Measurements from ENCODE around the gene FGF9. TPM values are rescaled to one million over a fixed set of nuclear protein-coding genes. Genes with fewer than 3 reads are reported as not detected.

FGF9 gene
- total and polyA plus RNA-seq, 3 experiments from 2014 or later, result 1.7 to 2.3 (median 2.3) TPM

DNA sequence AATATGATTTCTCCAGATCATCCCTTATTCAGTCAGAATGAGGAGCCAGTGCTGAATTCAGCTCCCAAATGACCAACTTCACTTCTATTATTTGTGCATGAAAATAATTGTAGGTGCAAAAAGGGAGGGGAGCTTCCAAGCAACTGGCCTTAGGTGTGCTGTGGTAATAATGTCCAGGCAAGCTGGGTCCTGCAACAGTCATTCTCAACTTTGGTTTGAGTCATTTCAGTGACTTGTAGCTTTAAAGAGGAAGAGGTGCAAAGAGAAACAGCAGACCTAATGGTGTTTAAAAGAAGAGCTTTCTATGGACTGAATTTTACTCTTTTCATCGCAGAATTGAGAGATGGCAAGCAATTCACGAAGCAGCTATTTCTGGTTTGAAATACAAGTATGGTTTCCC lies 29.2 kb upstream of the FGF9 start:
- no peak for DNase-seq
- Mint-ChIP-seq H3K9me3 (no peaks in the 10 kb centered on the region), H3K4me1 (peaks cover 0 to 4% (median 0%) of the 10 kb centered on the region in 3 donors), H3K4me3 (no peak overlapping the region), H3K27ac (no peak overlapping the region), H3K36me3 (no peaks in the 10 kb centered on the region), H3K27me3 (peaks cover 2 to 13% of the 10 kb centered on the region in 2 donors)
- Histone ChIP-seq H3K9me3 (ENCODE audit: low read length) (no peaks in the 10 kb centered on the region), H3K4me3 (ENCODE audit: low read length) (no peak overlapping the region), H3K27me3 (ENCODE audit: insufficient read depth, low read length, poor library complexity, severe bottlenecking) (no peaks in the 10 kb centered on the region), H3K36me3 (ENCODE audit: insufficient read depth, low read length) (no peaks in the 10 kb centered on the region), H3K27ac (ENCODE audit: low read depth, low read length) (no peak overlapping the region), H3K4me1 (ENCODE audit: insufficient read depth, low read length) (no peaks in the 10 kb centered on the region)
- ChIA-PET CTCF (interaction anchor here (1.2 to 2.0 kb wide), 3 partner anchors 10 to 419 kb away, joined by 3 to 6 read pairs (median 3); no protein-coding TSS in a partner anchor), POLR2A (interaction anchor here (0.5 kb wide), 1 partner anchor 28 kb away, joined by 4 read pairs; no protein-coding TSS in a partner anchor)

DNA sequence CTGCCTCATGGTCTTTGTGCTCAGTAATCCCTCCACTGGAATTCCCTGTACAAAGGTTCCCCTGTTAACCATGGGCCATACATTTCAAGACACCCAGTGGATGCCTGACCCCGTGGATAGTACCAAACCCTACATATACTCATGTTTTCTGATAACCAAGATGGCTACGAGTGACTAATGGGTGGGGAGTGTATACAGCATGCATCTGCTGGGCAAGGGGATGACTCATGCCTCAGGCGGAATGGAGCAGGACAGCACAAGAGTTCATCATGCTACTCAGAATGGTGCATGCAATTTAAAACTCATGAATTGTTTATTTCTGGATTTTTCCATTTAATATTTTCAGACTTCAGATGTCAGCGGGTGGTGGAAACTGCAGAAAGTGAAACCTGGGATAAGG lies 13.3 kb upstream of the FGF9 start:
- H3K4me1 ChIP-seq (ENCODE audit: insufficient read depth, low read length), result no peaks in the 10 kb centered on the region
- Mint-ChIP-seq H3K9me3 (peaks cover 0 to 11% (median 10%) of the 10 kb centered on the region in 5 donors), H3K4me1 (no peaks in the 10 kb centered on the region), H3K27me3 (peaks cover 28 to 60% of the 10 kb centered on the region in 2 donors), H3K36me3 (peaks cover 0 to 1% (median 0%) of the 10 kb centered on the region in 3 donors), H3K27ac (no peak overlapping the region), H3K4me3 (no peak overlapping the region)
- no peak for DNase-seq
- no peak overlapping the region for H3K4me3 ChIP-seq (ENCODE audit: low read length)
- CTCF ChIA-PET, result interaction anchor here (1.7 kb wide), 1 partner anchor 11 kb away, joined by 4 read pairs; no protein-coding TSS in a partner anchor
- H3K27me3 ChIP-seq (ENCODE audit: insufficient read depth, low read length, poor library complexity, severe bottlenecking), result peaks cover 7% of the 10 kb centered on the region
- no peak overlapping the region for H3K27ac ChIP-seq (ENCODE audit: low read depth, low read length)
- no peaks in the 10 kb centered on the region for H3K9me3 ChIP-seq (ENCODE audit: low read length)
- no peaks in the 10 kb centered on the region for H3K36me3 ChIP-seq (ENCODE audit: insufficient read depth, low read length)
- POLR2A ChIA-PET, result no interaction called here

DNA sequence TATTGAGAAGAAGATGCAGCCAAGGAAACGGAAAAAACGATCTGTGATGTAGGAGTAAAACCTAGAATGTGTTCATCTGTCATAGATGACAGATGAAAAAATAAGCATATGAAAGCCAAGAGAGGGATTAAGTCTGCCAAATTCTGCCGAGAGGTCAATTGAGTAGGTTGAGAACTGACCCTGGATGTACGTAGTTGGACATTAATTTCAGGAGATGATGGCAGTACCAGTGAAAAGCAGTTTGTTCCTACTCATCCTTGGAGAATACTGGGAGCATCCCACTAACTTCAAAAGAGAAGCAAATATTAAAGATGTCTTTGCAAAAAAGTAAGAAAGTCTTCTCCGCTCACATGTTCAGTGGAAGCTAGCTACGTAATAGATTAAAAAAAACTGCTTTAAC lies 11.8 kb upstream of the FGF9 start:
- no peaks in the 10 kb centered on the region for H3K9me3 ChIP-seq (ENCODE audit: low read length)
- H3K4me3 ChIP-seq (ENCODE audit: low read length), result no peak overlapping the region
- no peak overlapping the region for H3K27ac ChIP-seq (ENCODE audit: low read depth, low read length)
- Mint-ChIP-seq H3K9me3 (peaks cover 0 to 11% (median 10%) of the 10 kb centered on the region in 5 donors), H3K4me3 (no peak overlapping the region), H3K27me3 (peaks cover 28 to 51% of the 10 kb centered on the region in 2 donors), H3K27ac (no peak overlapping the region), H3K36me3 (peaks cover 0 to 1% (median 0%) of the 10 kb centered on the region in 3 donors), H3K4me1 (no peaks in the 10 kb centered on the region)
- H3K27me3 ChIP-seq (ENCODE audit: insufficient read depth, low read length, poor library complexity, severe bottlenecking), result peaks cover 7% of the 10 kb centered on the region
- CTCF ChIA-PET, result interaction anchor here (1.7 kb wide), 1 partner anchor 9 kb away, joined by 4 read pairs; no protein-coding TSS in a partner anchor
- no peaks in the 10 kb centered on the region for H3K4me1 ChIP-seq (ENCODE audit: insufficient read depth, low read length)
- no peaks in the 10 kb centered on the region for H3K36me3 ChIP-seq (ENCODE audit: insufficient read depth, low read length)
- POLR2A ChIA-PET, result no interaction called here
- DNase-seq, result no peak

DNA sequence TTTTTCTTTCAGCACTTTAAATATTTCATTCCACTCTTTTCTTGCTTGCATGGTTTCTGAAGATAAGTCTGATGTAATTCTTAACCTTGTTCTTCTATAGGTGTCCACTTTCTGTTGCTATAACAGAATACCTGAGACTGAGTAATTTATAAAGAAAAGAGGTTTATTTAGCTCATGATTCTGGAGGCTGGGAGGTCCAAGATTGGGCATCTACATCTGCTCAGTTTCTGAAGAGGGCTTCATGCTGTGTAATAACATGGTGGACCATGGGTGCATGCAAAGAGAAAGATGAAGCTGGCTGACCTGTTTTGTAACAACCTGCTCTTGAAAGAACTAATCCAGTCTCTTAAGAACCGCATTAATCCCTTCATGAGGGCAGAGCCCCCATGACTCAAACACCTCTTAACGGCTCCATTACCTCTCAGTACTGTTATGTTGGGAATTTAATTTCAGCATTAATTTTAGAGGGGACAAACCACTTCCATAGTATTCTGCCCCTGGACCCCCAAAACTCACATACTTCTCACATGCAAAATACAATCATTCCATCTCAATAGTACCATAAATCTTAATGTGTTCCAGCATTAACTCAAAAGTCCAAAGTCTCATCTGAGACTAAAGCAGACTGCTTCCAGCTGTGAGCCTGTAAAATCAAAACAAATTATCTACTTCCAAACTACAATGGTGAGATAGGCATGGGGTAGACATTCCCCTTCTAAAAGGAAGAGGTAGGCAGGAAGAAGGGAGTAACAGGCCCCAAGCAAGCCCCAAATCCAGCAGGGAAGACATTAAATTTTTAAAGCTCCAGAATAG lies 9.6 kb upstream of the FGF9 start:
- Histone ChIP-seq H3K4me3 (ENCODE audit: low read length) (no peak overlapping the region), H3K27ac (ENCODE audit: low read depth, low read length) (no peak overlapping the region), H3K27me3 (ENCODE audit: insufficient read depth, low read length, poor library complexity, severe bottlenecking) (peaks cover 7% of the 10 kb centered on the region), H3K36me3 (ENCODE audit: insufficient read depth, low read length) (no peaks in the 10 kb centered on the region), H3K4me1 (ENCODE audit: insufficient read depth, low read length) (no peaks in the 10 kb centered on the region), H3K9me3 (ENCODE audit: low read length) (no peaks in the 10 kb centered on the region)
- no peak for DNase-seq
- H3K27ac Mint-ChIP-seq, result no peak overlapping the region
- ChIA-PET POLR2A (no interaction called here), CTCF (interaction anchor here (1.0 to 1.3 kb wide), 2 partner anchors 8 to 10 kb away, joined by 3 read pairs; no protein-coding TSS in a partner anchor)
- H3K36me3 Mint-ChIP-seq, result no peaks in the 10 kb centered on the region
- H3K4me3 Mint-ChIP-seq, result no peak overlapping the region
- H3K4me1 Mint-ChIP-seq, result no peaks in the 10 kb centered on the region
- H3K9me3 Mint-ChIP-seq, result peaks cover 0 to 9% (median 6%) of the 10 kb centered on the region in 5 donors
- peaks cover 23 to 41% of the 10 kb centered on the region in 2 donors for H3K27me3 Mint-ChIP-seq

DNA sequence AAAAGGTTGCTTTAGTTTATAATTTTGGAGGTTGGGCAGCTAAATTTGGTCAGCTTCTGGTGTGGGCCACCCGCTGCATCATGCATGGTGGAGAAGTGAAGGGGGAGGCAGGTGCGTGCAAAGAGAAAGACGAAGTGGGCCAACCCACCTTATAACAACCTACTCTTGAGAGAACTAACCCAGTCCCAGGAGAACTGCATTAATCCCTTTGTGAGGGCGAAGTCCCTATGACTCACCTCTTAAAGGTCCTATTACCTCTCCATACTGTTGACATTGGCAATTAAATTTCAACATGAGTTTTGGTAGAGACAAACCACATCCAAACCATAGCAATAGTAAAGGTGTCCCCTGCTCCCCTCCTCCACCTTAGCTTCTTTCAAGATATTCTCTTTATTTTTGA lies 7.7 kb upstream of the FGF9 start:
- Histone ChIP-seq H3K27me3 (ENCODE audit: insufficient read depth, low read length, poor library complexity, severe bottlenecking) (peaks cover 7% of the 10 kb centered on the region), H3K4me1 (ENCODE audit: insufficient read depth, low read length) (no peaks in the 10 kb centered on the region), H3K4me3 (ENCODE audit: low read length) (no peak overlapping the region), H3K9me3 (ENCODE audit: low read length) (no peaks in the 10 kb centered on the region), H3K36me3 (ENCODE audit: insufficient read depth, low read length) (no peaks in the 10 kb centered on the region), H3K27ac (ENCODE audit: low read depth, low read length) (no peak overlapping the region)
- no peak for DNase-seq
- ChIA-PET POLR2A (no interaction called here), CTCF (interaction anchor here (1.8 kb wide), 1 partner anchor 10 kb away, joined by 4 read pairs; no protein-coding TSS in a partner anchor)
- peaks cover 15 to 34% of the 10 kb centered on the region in 2 donors for H3K27me3 Mint-ChIP-seq
- H3K4me1 Mint-ChIP-seq, result peaks cover under 1 to 7% (median 4%) of the 10 kb centered on the region in 3 donors
- H3K4me3 Mint-ChIP-seq, result no peak overlapping the region
- H3K36me3 Mint-ChIP-seq, result no peaks in the 10 kb centered on the region
- H3K9me3 Mint-ChIP-seq, result peaks cover 0 to 7% (median 5%) of the 10 kb centered on the region in 5 donors
- no peak overlapping the region for H3K27ac Mint-ChIP-seq

DNA sequence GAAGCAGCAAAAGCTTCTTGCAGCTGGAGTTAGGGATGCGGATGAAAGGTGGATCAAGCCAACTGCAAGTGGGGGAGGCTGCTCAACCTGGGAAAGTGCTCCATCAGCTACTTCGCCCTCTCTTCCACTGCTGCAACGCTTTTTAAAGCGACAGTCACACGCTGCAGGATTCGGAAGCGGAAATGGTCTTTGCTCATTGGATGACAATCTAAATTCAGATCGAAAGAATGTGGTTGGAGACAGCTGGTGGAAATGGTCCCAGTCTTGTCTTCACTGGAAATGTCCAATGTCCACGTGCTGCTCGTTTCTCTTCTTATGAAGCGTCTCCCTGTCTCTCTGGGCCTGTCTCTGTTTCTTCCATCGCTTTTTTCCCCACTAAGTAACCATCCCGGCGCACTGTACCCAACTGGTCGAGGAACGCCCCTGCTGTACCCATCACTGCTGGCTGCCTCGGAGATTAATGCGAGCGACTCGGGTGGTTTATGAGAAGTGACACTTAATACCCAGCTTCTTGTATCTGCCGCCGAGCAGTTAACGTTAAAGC lies 2.1 kb upstream of the FGF9 start:
- H3K4me3 ChIP-seq (ENCODE audit: low read length), result peak overlapping the region; percentile 98
- peak in 1 of 5 donors; percentile 17 for DNase-seq
- H3K36me3 Mint-ChIP-seq, result peaks cover 0 to 14% (median 0%) of the 10 kb centered on the region in 3 donors
- H3K4me3 Mint-ChIP-seq, result peak overlapping the region; percentile 88 to 98 (median 96)
- H3K27me3 Mint-ChIP-seq, result peaks cover 7 to 13% of the 10 kb centered on the region in 2 donors
- H3K27ac Mint-ChIP-seq, result peak overlapping the region; percentile 71 to 92 (median 86)
- no peak overlapping the region for H3K27ac ChIP-seq (ENCODE audit: low read depth, low read length)
- peaks cover 6% of the 10 kb centered on the region for H3K27me3 ChIP-seq (ENCODE audit: insufficient read depth, low read length, poor library complexity, severe bottlenecking)
- H3K36me3 ChIP-seq (ENCODE audit: insufficient read depth, low read length), result no peaks in the 10 kb centered on the region
- H3K4me1 Mint-ChIP-seq, result peaks cover 39 to 48% (median 44%) of the 10 kb centered on the region in 3 donors
- ChIA-PET CTCF (interaction anchor here (0.9 to 8.1 kb wide), 6 partner anchors 8 to 31 kb away, joined by 3 to 56 read pairs (median 3); no protein-coding TSS in a partner anchor), POLR2A (interaction anchor here (4.0 kb wide), 1 partner anchor 65 kb away, joined by 34 read pairs; the partner anchor contains the start of gene MICU2)
- H3K9me3 ChIP-seq (ENCODE audit: low read length), result no peaks in the 10 kb centered on the region
- peaks cover 32% of the 10 kb centered on the region for H3K4me1 ChIP-seq (ENCODE audit: insufficient read depth, low read length)
- H3K9me3 Mint-ChIP-seq, result no peaks in the 10 kb centered on the region

DNA sequence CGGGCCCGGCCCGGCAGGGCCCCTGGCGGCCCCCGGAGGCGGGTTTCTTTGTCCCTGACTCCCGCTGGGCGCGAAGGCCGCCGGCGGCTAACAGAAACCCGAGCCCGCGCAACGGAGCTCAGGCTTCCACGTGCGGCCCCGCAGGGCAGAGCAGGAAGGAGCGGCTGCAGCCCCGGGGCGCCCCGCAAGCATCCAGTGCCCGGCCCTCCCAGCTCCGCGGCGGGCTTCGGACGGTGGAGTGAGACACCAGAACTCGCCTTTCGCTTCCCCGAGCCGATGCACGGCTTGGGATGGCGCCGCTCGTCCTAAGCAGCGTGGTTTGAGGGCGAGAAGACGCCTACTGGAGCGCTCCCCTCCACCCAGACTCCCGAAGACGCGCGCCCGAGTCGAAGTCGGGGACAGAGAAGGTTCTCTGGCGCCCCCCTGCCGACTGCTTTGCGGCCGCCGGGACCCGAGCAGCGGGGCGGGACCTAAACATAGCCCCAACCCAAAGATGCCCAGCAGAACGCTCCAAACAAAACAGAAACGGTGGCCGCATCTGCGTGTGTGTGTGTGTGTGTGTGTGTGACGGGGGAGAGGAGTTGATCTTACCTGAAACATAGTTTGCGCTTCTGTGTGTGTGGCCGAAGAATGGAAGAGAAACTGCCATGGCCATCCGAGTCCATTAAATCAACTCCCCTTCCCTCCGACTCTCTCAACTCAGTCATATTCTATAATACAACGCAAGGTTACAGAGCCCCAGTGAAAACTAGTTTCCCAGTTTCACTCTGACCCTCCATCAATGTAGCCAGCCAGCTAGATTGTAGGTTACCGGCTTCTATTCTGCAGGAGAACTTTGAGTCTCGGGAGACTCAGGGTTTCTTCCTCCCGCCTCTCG lies 629 bp upstream of the FGF9 start:
- H3K27me3 Mint-ChIP-seq, result peaks cover 7 to 10% of the 10 kb centered on the region in 2 donors
- CTCF ChIA-PET, result interaction anchor here (0.8 to 8.1 kb wide), 10 partner anchors 9 to 391 kb away, joined by 3 to 56 read pairs (median 3); no protein-coding TSS in a partner anchor
- H3K36me3 Mint-ChIP-seq, result peaks cover 0 to 17% (median 0%) of the 10 kb centered on the region in 3 donors
- peaks cover 6% of the 10 kb centered on the region for H3K27me3 ChIP-seq (ENCODE audit: insufficient read depth, low read length, poor library complexity, severe bottlenecking)
- peak overlapping the region; percentile 62 to 93 (median 91) for H3K27ac Mint-ChIP-seq
- peak; percentile 42 to 78 (median 60) for DNase-seq
- no peaks in the 10 kb centered on the region for H3K36me3 ChIP-seq (ENCODE audit: insufficient read depth, low read length)
- H3K4me1 ChIP-seq (ENCODE audit: insufficient read depth, low read length), result peaks cover 32% of the 10 kb centered on the region
- peak overlapping the region; percentile 88 to 98 (median 96) for H3K4me3 Mint-ChIP-seq
- no peaks in the 10 kb centered on the region for H3K9me3 Mint-ChIP-seq
- H3K4me1 Mint-ChIP-seq, result peaks cover 40 to 52% (median 48%) of the 10 kb centered on the region in 3 donors
- no peaks in the 10 kb centered on the region for H3K9me3 ChIP-seq (ENCODE audit: low read length)
- peak overlapping the region; percentile 22 for H3K27ac ChIP-seq (ENCODE audit: low read depth, low read length)
- POLR2A ChIA-PET, result interaction anchor here (0.7 to 4.0 kb wide), 6 partner anchors 29 to 445 kb away, joined by 3 to 34 read pairs (median 4); partner anchors contain the start of gene MICU2
- H3K4me3 ChIP-seq (ENCODE audit: low read length), result peak overlapping the region; percentile 98

All from CD8-positive, alpha-beta memory T cell (primary cell).